PC-3 (cell line): ENCODE data around the gene NAP1L2. TPM values are rescaled to one million over a fixed set of nuclear protein-coding genes. Genes with fewer than 3 reads are reported as not detected.

Experiments
- ATAC-seq: fragments of 200-7000 bp; cut with Tn5 transposase; 2 replicates; pipeline ENCODE4 v1.9.1; 2020; ENCODE audit warnings: mild to moderate bottlenecking, moderate library complexity
- BruUV-seq: library from RNA; stranded (reverse); fragments of 400-500 nt; replicated peaks from 2 replicates; lab custom pipeline; 2021; lab: Mats Ljungman, UMichigan
- CTCF ChIA-PET: fragments of 300-600 bp; sonication (Branson Sonifier 250); formaldehyde crosslinking; loops from one replicate; lab custom pipeline; 2022; ENCODE audit warnings: antibody characterized with exemption; lab: Charles Lee
- POLR2A ChIA-PET: fragments of 300-600 bp; sonication (Branson Sonifier 250); formaldehyde crosslinking; loops from one replicate; lab custom pipeline; 2022; ENCODE audit warnings: antibody characterized with exemption; ENCODE audit not compliant: unreplicated experiment; lab: Charles Lee
- DNase-seq: peaks from one replicate; pipeline ENCODE4 v3.0.0-alpha.2; 2015
- H2AFZ ChIP-seq: fragments of 300-600 bp; sonication (generic); 2 replicates; pipeline ENCODE4 v1.6.0; 2016; ENCODE audit warnings: antibody characterized with exemption, low read length
- H3F3A ChIP-seq: fragments of 300-600 bp; sonication (generic); one replicate; pipeline ENCODE4 v1.6.0; 2017; ENCODE audit warnings: antibody characterized with exemption, low read length, control low read depth, mild to moderate bottlenecking; ENCODE audit not compliant: unreplicated experiment
- H3K27ac ChIP-seq: fragments of 300-600 bp; sonication (generic); 2 replicates; pipeline ENCODE4 v1.5.1; 2016; ENCODE audit warnings: mild to moderate bottlenecking, low read length
- H3K27me3 ChIP-seq: fragments of 300-600 bp; sonication (generic); 2 replicates; pipeline ENCODE4 v1.6.1; 2016; ENCODE audit warnings: low read length, mixed read lengths
- H3K36me3 ChIP-seq: fragments of 300-600 bp; sonication (generic); 2 replicates; pipeline ENCODE4 v1.6.1; 2016; ENCODE audit warnings: low read depth, mixed run types, low read length, mixed read lengths
- H3K4me1 ChIP-seq: fragments of 300-600 bp; sonication (generic); 2 replicates; pipeline ENCODE4 v1.5.1; 2016; ENCODE audit warnings: low read length; ENCODE audit not compliant: insufficient read depth
- H3K4me2 ChIP-seq: fragments of 300-600 bp; sonication (generic); 2 replicates; pipeline ENCODE4 v1.6.0; 2016; ENCODE audit warnings: low read length
- H3K4me3 ChIP-seq: fragments of 300-600 bp; sonication (generic); 2 replicates; pipeline ENCODE4 v1.5.1; 2016; ENCODE audit warnings: mild to moderate bottlenecking, low read length, mixed read lengths
- H3K79me2 ChIP-seq: fragments of 300-600 bp; sonication (generic); 2 replicates; pipeline ENCODE4 v1.6.1; 2017; ENCODE audit warnings: low read length, mixed read lengths
- H3K9ac ChIP-seq: fragments of 300-600 bp; sonication (generic); 2 replicates; pipeline ENCODE4 v1.6.0; 2016; ENCODE audit warnings: mild to moderate bottlenecking, low read length
- H3K9me2 ChIP-seq: fragments of 300-600 bp; sonication (generic); replicated peaks from 2 replicates; pipeline ENCODE4 v1.6.1; 2016; ENCODE audit warnings: mixed run types, low read length, mixed read lengths
- H3K9me3 ChIP-seq: fragments of 300-600 bp; sonication (generic); 2 replicates; pipeline ENCODE4 v1.6.1; 2016; ENCODE audit warnings: low read length, mixed read lengths
- H4K20me1 ChIP-seq: fragments of 300-600 bp; sonication (generic); 2 replicates; pipeline ENCODE4 v1.6.1; 2016; ENCODE audit warnings: low read length, mixed read lengths
- CTCF ChIP-seq: fragments of 300-600 bp; sonication (generic); conservative IDR thresholded peaks from 2 replicates; pipeline ENCODE4 v1.5.1; 2017; ENCODE audit warnings: antibody characterized with exemption, low read depth, mild to moderate bottlenecking, low read length
- EZH2 ChIP-seq: fragments of 300-600 bp; sonication (generic); IDR thresholded peaks from one replicate; pipeline ENCODE4 v1.6.1; 2017; ENCODE audit warnings: antibody characterized with exemption, mild to moderate bottlenecking, low read length; ENCODE audit not compliant: unreplicated experiment
- EZH2phosphoT487 ChIP-seq: fragments of 300-600 bp; sonication (generic); IDR thresholded peaks from 2 replicates; pipeline ENCODE4 v1.6.1; 2018; ENCODE audit warnings: mild to moderate bottlenecking, antibody characterized with exemption, low read length, borderline replicate concordance
- intact Hi-C: fragments of 100-400 bp; cut with micrococcal nuclease; formaldehyde crosslinking; loops from 2 replicates; pipeline ENCODE4 v1.9.0; 2023
- total RNA-seq: library from RNA; depleted of rRNA; stranded (reverse); fragments of >200 nt; gene quantifications from 2 replicates; pipeline ENCODE4 v1.2.3, GENCODE V29; 2014

Gene NAP1L2
- total RNA-seq, 1 experiment from 2014 or later, result 6.7 TPM

GRCh38 chrX:73239242-73239641 is 24.6 kb upstream of the NAP1L2 start:
- no peak for TF ChIP-seq CTCF
- TF ChIP-seq EZH2phosphoT487, result no peak
- TF ChIP-seq EZH2, result no peak
- ATAC-seq, result no peak

GRCh38 chrX:73217621-73218020 is 3.0 kb upstream of the NAP1L2 start:
- Histone ChIP-seq H4K20me1 (no peaks in the 10 kb centered on the region), H3K9me3 (no peaks in the 10 kb centered on the region), H3K36me3 (no peaks in the 10 kb centered on the region), H3K27ac (no peak overlapping the region), H3F3A (no peaks in the 10 kb centered on the region), H3K27me3 (no peaks in the 10 kb centered on the region), H3K4me3 (no peak overlapping the region), H3K9ac (no peak overlapping the region), H3K9me2 (no peaks in the 10 kb centered on the region), H3K4me1 (peaks cover 10% of the 10 kb centered on the region), H3K4me2 (no peak overlapping the region), H2AFZ (no peak overlapping the region), H3K79me2 (peaks cover 15% of the 10 kb centered on the region)
- ChIA-PET POLR2A (no interaction called here), CTCF (no interaction called here)
- no peak for ATAC-seq
- TF ChIP-seq EZH2phosphoT487 (no peak), EZH2 (no peak), CTCF (no peak)
- intact Hi-C loops, result no loop called here
- BruUV-seq, result no TSS peak
- DNase-seq, result no peak

More at GRCh38 chrX:73239242-73239641, 24.6 kb upstream of the NAP1L2 start:
- Histone ChIP-seq H3K4me1 (no peaks in the 10 kb centered on the region), H2AFZ (no peak overlapping the region), H3K4me2 (no peak overlapping the region), H3K9ac (no peak overlapping the region), H3K9me2 (no peaks in the 10 kb centered on the region), H3K4me3 (no peak overlapping the region), H3K27ac (no peak overlapping the region), H4K20me1 (no peaks in the 10 kb centered on the region), H3K27me3 (no peaks in the 10 kb centered on the region), H3F3A (no peaks in the 10 kb centered on the region), H3K9me3 (no peaks in the 10 kb centered on the region), H3K79me2 (no peaks in the 10 kb centered on the region), H3K36me3 (no peaks in the 10 kb centered on the region)
- ChIA-PET CTCF (no interaction called here), POLR2A (no interaction called here)
- BruUV-seq, result no TSS peak
- no peak for DNase-seq
- intact Hi-C loops, result no loop called here

- Histone ChIP-seq H4K20me1 (no peaks in the 10 kb centered on the region), H3K4me3 (peak overlapping the region; percentile 83), H3K4me1 (peaks cover 10% of the 10 kb centered on the region), H3K79me2 (peaks cover 21% of the 10 kb centered on the region), H3K9me3 (no peaks in the 10 kb centered on the region), H3K9me2 (no peaks in the 10 kb centered on the region), H2AFZ (peak overlapping the region; percentile 98), H3K4me2 (peak overlapping the region; percentile 98), H3K9ac (peak overlapping the region; percentile 55), H3K36me3 (no peaks in the 10 kb centered on the region), H3F3A (no peaks in the 10 kb centered on the region), H3K27me3 (no peaks in the 10 kb centered on the region), H3K27ac (peak overlapping the region; percentile 31; the same call in 1 of the 2 replicates)
- ChIA-PET POLR2A (no interaction called here), CTCF (no interaction called here)
- no TSS peak for BruUV-seq
- DNase-seq (no peak), ATAC-seq (no peak)
- intact Hi-C loops, result no loop called here
- TF ChIP-seq CTCF (no peak), EZH2phosphoT487 (no peak), EZH2 (no peak)
Measured at GRCh38 chrX:73215246-73215645, 595 bp upstream of the NAP1L2 start.
